Trophoblast cell (in vitro differentiated cells and primary cell): ENCODE measurements around the gene RAB7A.

Experiments used
- DNase-seq, 2 donors: peaks; one replicate each; pipeline ENCODE4 v3.0.0-alpha.2; 2016
- H2AFZ ChIP-seq: 2 replicates; pipeline ENCODE4 v1.6.1; 2013; ENCODE audit warnings: low read length, moderate library complexity, mild to moderate bottlenecking; ENCODE audit not compliant: insufficient read depth, poor library complexity
- H2AK5ac ChIP-seq: 2 replicates; pipeline ENCODE4 v1.6.1; 2013; ENCODE audit warnings: mild to moderate bottlenecking, low read length
- H2BK120ac ChIP-seq: 2 replicates; pipeline ENCODE4 v1.6.1; 2013; ENCODE audit warnings: low read length, mild to moderate bottlenecking, moderate library complexity; ENCODE audit not compliant: insufficient read depth, poor library complexity
- H2BK12ac ChIP-seq: 2 replicates; pipeline ENCODE4 v1.6.1; 2013; ENCODE audit warnings: mild to moderate bottlenecking, low read length, moderate library complexity
- H2BK5ac ChIP-seq: 2 replicates; pipeline ENCODE4 v1.6.1; 2013; ENCODE audit warnings: low read length, low read depth, moderate library complexity, mild to moderate bottlenecking; ENCODE audit not compliant: poor library complexity
- H3K14ac ChIP-seq: 2 replicates; pipeline ENCODE4 v1.6.1; 2013; ENCODE audit warnings: mild to moderate bottlenecking, low read length
- H3K18ac ChIP-seq: 2 replicates; pipeline ENCODE4 v1.6.1; 2013; ENCODE audit warnings: mild to moderate bottlenecking, low read length
- H3K23ac ChIP-seq: 2 replicates; pipeline ENCODE4 v1.6.1; 2013; ENCODE audit warnings: low read length
- H3K27ac ChIP-seq: 2 replicates; pipeline ENCODE4 v1.5.1; 2013; ENCODE audit warnings: low read depth, mild to moderate bottlenecking, inconsistent platforms, low read length, moderate library complexity
- H3K27me3 ChIP-seq: 2 replicates; pipeline ENCODE4 v1.6.1; 2013; ENCODE audit warnings: inconsistent platforms, mild to moderate bottlenecking, low read length, moderate library complexity; ENCODE audit not compliant: insufficient read depth
- H3K36me3 ChIP-seq, 2 experiments: 1 replicate in 1 of 2; 2 replicates in 1 of 2; pipeline ENCODE4 v1.6.1; 2013; ENCODE audit warnings: low read length in 2 of 2, mild to moderate bottlenecking in 2 of 2, moderate library complexity in 1 of 2; ENCODE audit not compliant: insufficient read depth in 2 of 2, control insufficient read depth in 1 of 2
- H3K4ac ChIP-seq: 2 replicates; pipeline ENCODE4 v1.6.1; 2013; ENCODE audit warnings: low read depth, mild to moderate bottlenecking, low read length, moderate library complexity
- H3K4me1 ChIP-seq, 2 experiments: 1 replicate in 1 of 2; 2 replicates in 1 of 2; pipeline ENCODE4 v1.6.1; 2013; ENCODE audit warnings: low read length in 2 of 2, mild to moderate bottlenecking in 2 of 2, moderate library complexity in 1 of 2; ENCODE audit not compliant: insufficient read depth in 2 of 2, control insufficient read depth in 1 of 2
- H3K4me2 ChIP-seq: 2 replicates; pipeline ENCODE4 v1.6.1; 2013; ENCODE audit warnings: inconsistent platforms, mild to moderate bottlenecking, low read length, moderate library complexity
- H3K4me3 ChIP-seq: 2 replicates; pipeline ENCODE4 v1.5.1; 2013; ENCODE audit warnings: mild to moderate bottlenecking, low read depth, low read length, inconsistent platforms
- H3K79me1 ChIP-seq: one replicate; pipeline ENCODE4 v1.6.1; 2013; ENCODE audit warnings: low read length
- H3K79me2 ChIP-seq: 2 replicates; pipeline ENCODE4 v1.6.1; 2013; ENCODE audit warnings: low read length, mild to moderate bottlenecking; ENCODE audit not compliant: control insufficient read depth, insufficient read depth, poor library complexity
- H3K9ac ChIP-seq: 2 replicates; pipeline ENCODE4 v1.6.1; 2013; ENCODE audit warnings: mild to moderate bottlenecking, low read length
- H3K9me3 ChIP-seq: 2 replicates; pipeline ENCODE4 v1.6.1; 2013; ENCODE audit warnings: low read depth, mild to moderate bottlenecking, control low read depth, inconsistent platforms, low read length; ENCODE audit not compliant: insufficient read depth
- H4K12ac ChIP-seq: 2 replicates; pipeline ENCODE4 v1.6.1; 2013; ENCODE audit warnings: low read depth, mild to moderate bottlenecking, low read length, moderate library complexity
- H4K8ac ChIP-seq: 2 replicates; pipeline ENCODE4 v1.6.1; 2013; ENCODE audit warnings: low read depth, mild to moderate bottlenecking, low read length, moderate library complexity
- H4K91ac ChIP-seq: one replicate; pipeline ENCODE4 v1.6.1; 2013; ENCODE audit warnings: low read depth, mild to moderate bottlenecking, low read length, moderate library complexity
- whole genome bisulfite sequencing: extraction: QIAGEN DNeasy Blood & Tissue Kit; methylation state at CpG from one replicate; pipeline ENCODE4 v1.1.7; 2013; ENCODE audit warnings: missing lambda C conversion rate; ENCODE audit not compliant: insufficient read length, insufficient coverage; ENCODE audit errors: extremely low coverage; 5-methylcytosine and 5-hydroxymethylcytosine counted together

Gene RAB7A

DNA sequence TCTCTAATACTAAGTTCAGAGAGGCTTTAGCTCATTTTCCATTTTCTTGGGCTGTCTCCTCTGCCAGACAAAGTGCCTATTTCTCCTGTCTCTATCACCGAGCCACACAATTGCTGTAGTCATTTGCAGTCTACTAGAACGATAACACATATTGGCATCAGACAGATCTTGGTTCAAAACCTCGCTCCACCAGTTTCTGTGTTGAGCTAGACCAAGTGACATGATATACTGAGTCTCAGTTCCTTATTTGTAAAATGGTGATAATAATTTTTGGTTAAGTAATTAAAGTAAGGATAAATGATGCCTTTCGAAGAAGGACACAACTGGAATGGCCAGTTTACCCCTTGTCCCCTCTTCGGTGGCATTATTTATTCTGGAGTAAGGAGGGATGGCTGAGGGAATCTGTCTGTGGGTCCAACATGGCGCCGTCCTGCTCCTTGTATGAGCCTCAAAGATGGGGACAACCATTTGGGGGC is 398 bp upstream of the RAB7A start:
- WGBS, result no CpG with 5 or more reads among the region's 7 CpGs
- Histone ChIP-seq H3K79me1 (peaks cover 7% of the 10 kb centered on the region), H3K27me3 (no peaks in the 10 kb centered on the region), H3K36me3 (no peaks in the 10 kb centered on the region), H3K14ac (peak overlapping the region; percentile 5), H3K4me1 (peaks cover 0 to 5% of the 10 kb centered on the region in 2 experiments), H2BK120ac (no peak overlapping the region), H2BK12ac (no peak overlapping the region), H3K9me3 (no peaks in the 10 kb centered on the region), H4K8ac (peak overlapping the region; percentile 90), H3K4me2 (peak overlapping the region; percentile 25), H3K79me2 (peaks cover 20% of the 10 kb centered on the region), H2BK5ac (peak overlapping the region; percentile 22), H3K23ac (no peak overlapping the region), H4K12ac (peak overlapping the region; percentile 28), H3K4ac (no peak overlapping the region), H3K18ac (no peak overlapping the region), H3K9ac (no peak overlapping the region), H3K4me3 (no peak overlapping the region), H2AFZ (peak overlapping the region; percentile 42), H3K27ac (no peak overlapping the region), H4K91ac (peak overlapping the region; percentile 36), H2AK5ac (no peak overlapping the region)
- DNase-seq, result no peak

DNA sequence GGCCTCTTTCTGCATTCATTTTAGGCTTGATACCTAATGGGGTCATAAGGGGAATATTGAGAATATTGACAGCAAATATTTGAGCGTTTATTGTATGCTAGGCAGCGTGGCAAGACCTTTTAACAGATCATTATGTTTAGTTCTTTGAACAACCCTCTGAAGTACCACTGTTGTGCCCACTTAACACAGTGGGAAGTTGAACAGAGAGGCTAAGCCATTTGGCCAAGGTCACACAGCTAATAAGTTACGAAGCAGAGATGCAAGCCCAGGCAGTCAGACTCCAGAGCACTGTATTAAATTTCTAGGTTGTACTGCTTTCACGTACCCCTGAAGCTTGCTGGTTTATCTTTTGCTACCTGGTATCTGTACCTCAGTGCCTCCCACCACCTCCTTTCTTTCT is 1.1 kb downstream of the RAB7A start:
- no peak overlapping the region for H4K8ac ChIP-seq
- peaks cover 7% of the 10 kb centered on the region for H3K79me1 ChIP-seq
- H2BK120ac ChIP-seq, result no peak overlapping the region
- no peak overlapping the region for H2BK12ac ChIP-seq
- no peak overlapping the region for H2AK5ac ChIP-seq
- no peak overlapping the region for H3K27ac ChIP-seq
- H3K18ac ChIP-seq, result no peak overlapping the region
- no peak overlapping the region for H3K23ac ChIP-seq
- no peaks in the 10 kb centered on the region for H3K9me3 ChIP-seq
- no CpG with 5 or more reads among the region's 4 CpGs for whole genome bisulfite sequencing
- no peak overlapping the region for H2AFZ ChIP-seq
- H3K4me2 ChIP-seq, result peak overlapping the region; percentile 70
- peak overlapping the region; percentile 99 for H3K4me3 ChIP-seq
- H3K4me1 ChIP-seq, result peaks cover 0 to 5% of the 10 kb centered on the region in 2 experiments
- H3K4ac ChIP-seq, result peak overlapping the region; percentile 95
- H3K36me3 ChIP-seq, result no peaks in the 10 kb centered on the region
- no peak overlapping the region for H4K91ac ChIP-seq
- DNase-seq, result no peak
- H3K9ac ChIP-seq, result peak overlapping the region; percentile 50
- H4K12ac ChIP-seq, result no peak overlapping the region
- no peaks in the 10 kb centered on the region for H3K27me3 ChIP-seq
- no peak overlapping the region for H3K14ac ChIP-seq
- H3K79me2 ChIP-seq, result peaks cover 26% of the 10 kb centered on the region
- no peak overlapping the region for H2BK5ac ChIP-seq

DNA sequence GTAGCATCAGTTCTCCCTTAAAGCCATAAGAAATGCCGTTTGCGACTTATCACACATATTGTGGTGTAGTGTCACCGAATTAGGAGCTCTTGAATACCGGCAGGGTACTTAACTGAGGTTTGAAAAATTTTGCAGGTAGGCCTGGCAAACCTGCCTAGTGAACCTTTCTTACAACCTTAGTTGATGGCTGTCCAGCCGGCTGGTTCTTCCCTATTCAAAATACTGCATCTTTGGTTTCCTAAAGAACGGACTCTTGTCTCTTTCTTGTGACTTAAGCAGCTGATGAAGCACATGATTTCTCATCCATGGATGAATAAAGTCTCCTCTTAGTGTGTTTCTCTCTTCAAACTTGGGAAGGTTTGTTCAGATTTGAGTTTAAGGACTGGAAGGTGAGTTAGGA is 1.5 kb downstream of the RAB7A start:
- H3K14ac ChIP-seq, result no peak overlapping the region
- no peak overlapping the region for H2BK12ac ChIP-seq
- no peak overlapping the region for H2AFZ ChIP-seq
- H3K9me3 ChIP-seq, result no peaks in the 10 kb centered on the region
- no peak overlapping the region for H4K12ac ChIP-seq
- no peak overlapping the region for H3K4me3 ChIP-seq
- H2BK120ac ChIP-seq, result no peak overlapping the region
- H2AK5ac ChIP-seq, result no peak overlapping the region
- peaks cover 0 to 5% of the 10 kb centered on the region in 2 experiments for H3K4me1 ChIP-seq
- H3K4ac ChIP-seq, result peak overlapping the region; percentile 95
- no peak overlapping the region for H3K18ac ChIP-seq
- no peak overlapping the region for H3K27ac ChIP-seq
- no peak overlapping the region for H4K8ac ChIP-seq
- H3K4me2 ChIP-seq, result peak overlapping the region; percentile 70
- no CpG with 5 or more reads among the region's 6 CpGs for WGBS
- H3K79me1 ChIP-seq, result peaks cover 7% of the 10 kb centered on the region
- no peaks in the 10 kb centered on the region for H3K27me3 ChIP-seq
- H3K79me2 ChIP-seq, result peaks cover 28% of the 10 kb centered on the region
- H2BK5ac ChIP-seq, result no peak overlapping the region
- no peaks in the 10 kb centered on the region for H3K36me3 ChIP-seq
- no peak overlapping the region for H3K23ac ChIP-seq
- no peak overlapping the region for H3K9ac ChIP-seq
- no peak overlapping the region for H4K91ac ChIP-seq
- peak; percentile 16 to 40 for DNase-seq

DNA sequence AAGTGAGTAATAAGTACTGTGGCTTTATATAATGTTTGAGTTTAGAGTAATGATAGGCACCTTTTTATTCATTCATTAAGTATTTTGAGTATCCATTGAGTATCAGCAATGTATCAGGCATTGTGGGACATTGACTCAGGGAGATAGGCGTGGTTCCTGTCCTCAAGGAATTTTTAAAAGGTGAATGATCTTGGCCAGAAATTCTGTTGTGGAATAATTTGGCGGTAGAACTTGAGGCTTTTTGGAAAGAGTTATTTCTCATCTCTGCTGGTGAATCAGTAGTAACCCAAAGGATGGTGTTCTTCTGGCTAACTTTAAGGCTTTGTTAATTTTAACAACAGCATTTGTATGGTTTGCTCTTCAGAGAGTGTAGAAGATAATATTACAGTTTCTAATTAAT is 2.0 kb downstream of the RAB7A start:
- H2BK120ac ChIP-seq, result no peak overlapping the region
- no peaks in the 10 kb centered on the region for H3K36me3 ChIP-seq
- H3K4ac ChIP-seq, result peak overlapping the region; percentile 78
- H3K79me1 ChIP-seq, result peaks cover 7% of the 10 kb centered on the region
- no peak overlapping the region for H2BK12ac ChIP-seq
- no peak overlapping the region for H2BK5ac ChIP-seq
- no peak overlapping the region for H3K27ac ChIP-seq
- H3K79me2 ChIP-seq, result peaks cover 31% of the 10 kb centered on the region
- H4K12ac ChIP-seq, result no peak overlapping the region
- no peak overlapping the region for H2AK5ac ChIP-seq
- peaks cover 0 to 5% of the 10 kb centered on the region in 2 experiments for H3K4me1 ChIP-seq
- H4K91ac ChIP-seq, result no peak overlapping the region
- H3K27me3 ChIP-seq, result no peaks in the 10 kb centered on the region
- peak overlapping the region; percentile 41 for H3K4me2 ChIP-seq
- H4K8ac ChIP-seq, result no peak overlapping the region
- peak in 1 of 2 donors; percentile 57 for DNase-seq
- no peak overlapping the region for H3K14ac ChIP-seq
- H3K9ac ChIP-seq, result no peak overlapping the region
- no peak overlapping the region for H3K4me3 ChIP-seq
- H3K23ac ChIP-seq, result no peak overlapping the region
- WGBS, result no CpG with 5 or more reads among the region's 2 CpGs
- no peak overlapping the region for H2AFZ ChIP-seq
- no peaks in the 10 kb centered on the region for H3K9me3 ChIP-seq
- no peak overlapping the region for H3K18ac ChIP-seq
